Measurements from ENCODE around the gene RIC8A.

GRCh38 chr11:218815-219593 lies 11.5 kb downstream of the RIC8A start:
- TF ChIP-seq POLR2A (IDR thresholded peaks at IDR 0.05) (no peak), CTCF (IDR thresholded peaks at IDR 0.05) (no peak)
